NK-92 treated with Interleukin-12 subunit alpha and Interleukin-12 subunit beta, amount 100 ng/mL, for 24 hours (cell line): ENCODE data around the gene RPL31.

ENCODE experiments used
- DNase-seq: peaks from one replicate; lab custom pipeline; 2025; lab: John Stamatoyannopoulos, UW

RPL31 gene

DNA sequence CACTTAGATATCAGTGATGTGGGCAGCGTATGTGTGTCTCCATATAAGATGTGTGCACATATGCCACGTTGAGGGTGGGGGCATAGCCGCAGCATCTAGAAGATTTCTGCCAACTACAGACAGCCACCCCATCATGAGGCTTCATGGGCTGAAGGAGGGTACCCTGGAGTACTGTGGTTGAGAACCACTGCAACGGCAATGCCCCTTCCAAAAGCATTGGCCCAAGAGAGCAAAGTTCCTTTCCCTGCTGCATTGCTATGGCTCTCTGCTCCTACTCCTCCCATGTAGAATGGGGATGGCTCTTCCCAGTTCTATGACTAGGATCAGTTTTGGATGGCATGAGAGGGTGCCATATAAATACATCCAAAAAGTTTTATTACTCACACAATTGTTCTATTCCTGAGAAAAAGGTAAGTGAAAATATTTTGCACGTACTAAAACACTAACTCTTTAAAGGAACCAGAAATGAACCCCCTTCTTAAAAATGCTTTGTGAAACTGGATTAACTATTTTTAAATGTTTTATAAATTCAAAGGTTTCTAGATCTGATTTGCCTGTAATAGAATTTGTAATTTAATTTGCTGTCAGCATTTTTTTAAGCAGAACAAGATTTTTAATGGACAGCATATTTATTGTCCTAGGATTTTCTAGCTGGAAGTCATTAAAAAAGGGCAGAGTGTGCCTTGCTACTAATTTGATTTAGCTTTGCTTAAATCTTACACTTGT lies 4.4 kb upstream of the RPL31 start:
- no peak for DNase-seq

DNA sequence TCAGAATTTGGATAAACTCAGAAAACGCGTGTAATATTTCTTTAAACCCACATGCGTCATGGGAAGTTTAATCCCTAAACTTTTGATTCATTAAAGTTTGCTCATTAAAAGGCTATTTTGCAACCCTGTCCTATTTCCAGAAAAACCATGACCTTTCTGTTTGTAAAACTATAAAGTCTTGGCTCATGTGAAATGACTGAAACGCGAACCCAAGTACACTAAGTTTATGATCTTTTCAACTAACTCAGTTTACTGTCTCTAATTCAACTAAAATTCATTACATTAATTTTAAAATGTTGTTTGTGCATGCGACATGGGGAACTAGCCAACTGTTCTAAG lies 3.9 kb upstream of the RPL31 start:
- no peak for DNase-seq

DNA sequence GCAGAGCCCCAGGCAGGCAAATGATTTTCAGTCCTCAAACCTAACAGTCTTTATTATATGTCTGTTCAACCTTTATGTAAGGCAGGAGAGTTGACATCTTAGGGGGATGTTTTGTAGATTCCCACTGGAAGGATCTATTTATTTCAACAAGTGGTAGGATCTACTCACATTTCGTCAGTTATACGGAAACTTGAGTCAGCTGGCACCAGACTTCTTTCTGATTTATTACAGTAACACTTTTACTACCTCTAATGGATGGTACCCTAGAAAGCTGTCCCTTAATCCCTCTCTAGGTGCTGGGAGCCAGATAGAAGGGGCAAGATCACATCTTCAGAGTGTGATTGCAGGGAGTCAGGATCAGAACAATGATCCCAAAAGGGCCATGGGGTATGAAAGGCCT lies 2.1 kb upstream of the RPL31 start:
- no peak for DNase-seq

DNA sequence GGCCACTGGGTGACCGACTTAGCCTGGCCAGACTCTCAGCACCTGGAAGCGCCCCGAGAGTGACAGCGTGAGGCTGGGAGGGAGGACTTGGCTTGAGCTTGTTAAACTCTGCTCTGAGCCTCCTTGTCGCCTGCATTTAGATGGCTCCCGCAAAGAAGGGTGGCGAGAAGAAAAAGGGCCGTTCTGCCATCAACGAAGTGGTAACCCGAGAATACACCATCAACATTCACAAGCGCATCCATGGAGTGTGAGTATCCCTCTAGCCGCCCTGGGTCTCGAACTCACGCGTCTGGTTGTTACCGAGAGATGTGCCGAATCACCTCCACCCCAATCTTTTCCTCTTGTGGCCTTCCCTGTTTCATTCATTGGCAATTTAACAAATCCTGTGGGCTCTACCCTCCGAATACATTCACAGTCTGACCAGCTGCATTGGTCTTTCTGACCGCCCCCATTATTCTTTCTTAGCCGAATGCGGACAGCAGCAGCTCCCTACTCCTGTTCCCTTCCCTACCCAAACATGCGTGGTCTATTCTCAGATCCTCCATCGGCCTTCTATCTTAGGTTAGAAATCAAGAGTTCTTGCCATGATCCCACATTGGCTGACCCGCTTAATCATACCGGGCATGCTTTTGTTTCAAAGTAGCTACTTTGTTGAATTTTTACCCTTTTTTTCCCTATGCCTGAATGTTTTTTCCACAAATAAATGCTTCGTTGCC lies 631 bp downstream of the RPL31 start:
- no peak for DNase-seq

DNA sequence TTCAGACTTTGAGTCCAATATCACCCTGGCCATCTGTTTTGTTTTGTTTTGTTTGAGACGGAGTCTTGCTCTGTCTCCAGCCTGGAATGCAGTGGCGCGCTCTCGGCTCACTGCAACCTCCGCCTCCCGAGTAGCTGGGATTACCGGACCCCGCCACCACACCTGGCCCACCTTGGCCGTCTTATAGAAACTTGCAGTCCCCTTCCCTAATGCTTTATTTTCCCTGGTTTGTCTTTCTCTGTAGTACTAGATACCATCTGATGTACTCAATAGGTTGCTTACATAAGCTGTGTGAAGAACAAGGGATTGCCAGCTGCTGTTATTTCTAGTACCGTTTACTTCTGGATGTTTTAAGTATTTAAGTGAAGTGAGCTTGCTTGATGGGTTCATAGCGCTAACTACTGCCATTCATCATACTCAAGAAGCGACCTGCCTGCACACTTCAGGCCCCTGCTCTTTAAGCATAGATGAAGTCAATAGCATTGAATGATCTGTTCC lies 1.2 kb downstream of the RPL31 start:
- DNase-seq: no peak

DNA sequence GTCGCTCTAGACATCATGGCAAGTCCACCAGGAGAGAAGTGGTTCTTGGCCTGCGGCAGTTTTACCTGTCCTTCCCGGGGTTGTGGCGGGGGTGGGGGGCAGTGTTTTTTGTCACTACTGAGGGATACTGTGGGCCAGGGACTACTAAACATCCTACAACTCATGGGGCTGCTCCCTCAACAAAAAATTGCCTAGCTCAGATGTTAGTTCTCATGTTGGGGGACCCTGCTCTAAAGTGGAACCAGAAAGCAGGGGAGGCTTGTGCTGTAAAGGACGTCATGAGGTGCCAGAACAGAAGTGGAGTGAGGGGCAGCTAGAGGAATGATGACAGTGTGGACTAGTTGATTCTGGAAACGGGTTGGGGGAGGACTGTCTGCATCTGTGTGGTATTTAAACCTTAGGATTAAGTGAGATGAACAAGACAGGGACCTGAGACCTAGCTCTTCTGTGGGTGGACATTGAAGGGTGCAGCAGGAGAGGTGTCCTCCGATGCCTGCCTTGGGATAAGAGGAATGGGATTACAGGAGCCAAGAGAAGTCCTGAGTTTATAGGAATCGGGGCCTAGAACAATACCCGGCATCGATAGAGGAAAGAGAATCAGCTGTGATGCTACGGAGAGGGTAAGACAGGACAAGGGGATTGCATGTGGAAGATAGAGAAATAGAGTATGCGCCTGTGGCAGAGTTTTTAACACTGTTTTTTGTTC lies 2.7 kb downstream of the RPL31 start:
- DNase-seq: no peak

DNA sequence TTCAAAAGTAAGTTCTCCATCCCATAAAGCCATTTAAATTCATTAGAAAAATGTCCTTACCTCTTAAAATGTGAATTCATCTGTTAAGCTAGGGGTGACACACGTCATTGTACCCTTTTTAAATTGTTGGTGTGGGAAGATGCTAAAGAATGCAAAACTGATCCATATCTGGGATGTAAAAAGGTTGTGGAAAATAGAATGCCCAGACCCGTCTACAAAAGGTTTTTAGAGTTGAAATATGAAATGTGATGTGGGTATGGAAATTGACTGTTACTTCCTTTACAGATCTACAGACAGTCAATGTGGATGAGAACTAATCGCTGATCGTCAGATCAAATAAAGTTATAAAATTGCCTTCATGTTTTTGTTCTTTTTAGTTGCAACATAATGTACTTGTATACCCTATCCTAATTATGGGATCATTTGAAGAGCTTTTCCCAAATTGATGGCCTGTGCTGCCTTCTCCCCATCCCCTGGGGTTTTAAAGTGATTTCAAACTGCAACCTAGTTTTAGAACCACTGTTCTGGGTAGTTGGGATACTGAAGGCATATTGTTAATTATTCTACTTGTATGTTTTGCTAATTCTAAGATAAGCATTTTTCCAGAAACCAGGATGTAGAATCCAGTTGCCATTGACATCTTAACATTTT lies 4.1 kb downstream of the RPL31 start:
- DNase-seq: no peak

DNA sequence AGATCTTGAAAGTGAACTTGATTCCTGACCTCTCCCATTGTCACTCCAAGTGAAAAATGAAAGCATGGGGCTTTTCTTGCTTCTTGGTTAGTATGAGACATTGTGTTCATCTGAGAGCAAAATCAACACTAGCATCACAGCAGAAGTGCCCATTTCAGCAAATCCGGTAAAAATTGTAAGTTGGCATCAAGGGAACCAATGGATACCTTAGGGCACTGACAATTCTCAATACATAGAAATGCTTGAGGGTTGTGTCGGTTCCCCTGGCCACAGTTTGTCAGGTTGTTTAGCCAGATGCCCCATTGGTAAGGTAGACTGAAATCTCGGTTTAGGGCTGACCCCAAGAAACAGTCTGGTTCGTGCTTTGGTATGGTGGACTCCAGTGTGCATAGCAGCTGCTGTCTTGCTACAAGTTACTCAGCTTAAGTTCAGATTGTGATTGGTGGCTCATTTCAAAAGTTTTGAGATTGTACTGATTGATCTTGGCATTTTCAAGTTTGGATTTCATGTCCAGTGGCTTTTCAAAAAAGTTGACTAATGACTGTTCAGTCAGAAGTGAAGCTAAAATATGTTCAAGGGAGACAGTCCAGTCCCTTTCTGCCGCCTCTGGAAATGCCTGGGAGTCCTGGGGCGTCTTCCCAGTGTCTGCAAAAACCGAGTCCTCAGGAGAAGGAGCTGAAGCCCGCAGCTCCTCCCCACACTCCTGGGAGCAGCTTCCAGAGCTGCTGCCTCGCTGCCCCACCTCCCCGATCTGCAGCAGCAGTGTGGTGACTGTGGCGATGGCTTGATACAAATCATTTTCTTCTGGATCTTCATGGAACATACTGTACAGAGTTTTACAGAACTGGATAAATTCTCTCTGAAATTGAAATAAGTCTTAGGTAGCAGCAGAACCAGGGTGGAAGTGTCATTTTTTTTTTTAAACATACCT lies 5.6 kb downstream of the RPL31 start:
- DNase-seq: no peak

DNA sequence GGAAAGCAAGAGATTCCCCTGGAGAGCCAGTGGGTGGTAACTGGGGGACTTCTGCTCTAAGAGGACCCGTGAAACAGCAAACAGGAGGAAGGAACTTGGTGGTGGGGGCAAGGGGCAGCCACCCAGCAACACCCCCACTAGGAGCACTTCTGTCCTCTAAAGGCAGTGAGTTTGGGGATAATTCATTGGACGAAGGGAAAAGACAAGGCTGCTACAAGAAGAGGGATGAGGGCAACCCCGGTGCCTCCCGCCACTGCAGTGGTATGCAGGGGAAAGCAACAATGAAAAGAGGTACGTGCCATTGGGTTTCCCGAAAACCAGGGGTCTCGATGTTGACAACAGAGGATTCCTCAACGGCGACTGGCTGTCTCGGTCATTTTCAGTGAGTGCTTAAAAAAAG lies 9.1 kb downstream of the RPL31 start:
- no peak for DNase-seq

DNA sequence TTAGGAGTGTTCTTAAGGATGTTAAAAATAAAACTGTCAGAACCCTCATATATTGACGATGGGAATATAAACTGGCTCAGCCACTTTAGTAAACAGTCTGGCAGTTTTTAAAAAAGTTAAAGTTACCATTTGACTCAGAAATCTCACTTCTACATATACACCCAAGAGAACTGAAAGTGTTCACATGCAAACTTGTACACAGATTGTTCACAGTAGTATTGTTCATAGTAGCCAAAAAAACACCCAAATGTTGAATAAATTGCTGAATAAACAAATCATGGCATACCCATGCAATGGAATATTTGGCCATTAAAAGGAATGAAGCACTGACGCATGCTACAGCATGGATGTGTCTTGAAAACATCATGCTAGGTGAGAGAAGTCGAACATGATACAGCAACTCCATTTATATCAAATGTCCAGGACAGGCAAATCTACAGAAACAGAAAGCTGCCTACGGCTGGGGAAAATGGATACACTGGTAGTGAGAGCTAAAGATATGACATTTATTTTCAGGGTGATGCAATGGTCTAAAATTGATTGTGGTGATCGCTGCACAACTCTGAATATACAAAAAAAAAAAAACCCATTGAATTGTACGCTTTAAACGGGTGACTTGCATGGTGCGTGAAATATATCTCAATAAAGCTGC lies 10.1 kb downstream of the RPL31 start:
- no peak for DNase-seq

DNA sequence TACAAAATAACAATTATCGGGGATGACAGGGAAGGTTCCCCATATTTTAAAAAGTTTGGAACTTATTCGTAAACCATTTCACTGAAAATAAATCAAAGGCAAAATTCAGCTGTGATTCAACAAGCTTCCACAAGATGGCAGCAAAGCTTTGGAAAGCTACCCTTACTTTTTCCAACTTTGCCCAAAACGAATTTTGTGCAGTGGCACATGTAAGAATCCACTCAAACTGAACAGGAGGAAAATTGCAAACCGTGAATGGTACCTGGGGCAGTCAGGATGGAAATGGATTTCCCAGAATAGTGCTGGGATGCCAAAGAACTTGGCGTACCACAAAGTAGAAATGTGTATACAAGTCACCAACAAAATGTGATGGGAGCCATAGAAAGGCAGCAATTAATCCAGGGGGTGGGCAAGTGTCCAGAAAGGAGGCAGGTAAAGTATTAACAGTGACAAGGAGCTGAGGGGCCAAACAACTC lies 10.7 kb downstream of the RPL31 start:
- DNase-seq: no peak

DNA sequence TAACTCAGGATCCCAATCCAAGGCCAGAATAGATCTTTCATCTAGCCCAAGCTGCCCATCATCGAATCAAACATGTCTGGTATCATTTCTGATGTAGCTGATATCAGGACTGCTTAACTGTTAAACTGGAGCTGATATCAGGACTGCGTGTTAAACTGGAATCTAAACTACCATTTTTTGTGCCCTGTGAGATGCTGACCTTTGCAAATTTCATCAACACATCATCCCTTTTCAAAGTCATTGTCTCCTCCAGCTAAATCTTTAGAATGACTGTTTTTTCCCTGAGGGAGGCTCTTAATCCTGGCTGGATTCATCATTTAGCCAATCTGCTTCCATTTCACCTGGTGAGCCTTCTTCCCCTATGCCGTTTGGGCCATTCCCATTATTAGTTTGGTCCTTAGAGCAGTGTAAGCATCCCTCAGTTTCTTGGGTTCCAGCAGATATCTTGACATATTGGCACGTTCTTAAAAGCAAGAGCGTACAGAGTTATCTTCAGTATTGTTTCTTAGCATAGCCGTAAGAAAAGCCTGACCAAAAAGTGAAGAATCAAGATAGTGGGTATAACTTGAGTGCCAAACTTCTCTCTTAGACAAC lies 12.3 kb downstream of the RPL31 start:
- no peak for DNase-seq

DNA sequence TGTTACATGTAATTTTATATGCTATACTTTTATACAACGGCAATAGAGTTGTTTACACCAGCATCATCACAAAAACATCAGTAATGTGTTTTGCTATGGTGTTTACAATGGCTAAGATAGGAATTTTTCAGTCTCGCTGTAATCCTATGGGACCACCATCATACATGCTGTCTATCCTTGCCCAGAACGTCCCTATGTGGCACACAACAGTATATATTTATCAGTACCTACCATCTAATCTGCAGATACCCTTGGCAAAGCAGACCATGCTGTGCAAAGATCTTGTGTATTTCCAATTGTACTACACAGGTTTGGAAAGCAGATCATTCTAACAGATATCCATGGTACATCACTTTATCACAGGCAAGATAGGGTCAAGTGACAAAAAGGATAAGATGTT lies 15.3 kb downstream of the RPL31 start:
- no peak for DNase-seq

DNA sequence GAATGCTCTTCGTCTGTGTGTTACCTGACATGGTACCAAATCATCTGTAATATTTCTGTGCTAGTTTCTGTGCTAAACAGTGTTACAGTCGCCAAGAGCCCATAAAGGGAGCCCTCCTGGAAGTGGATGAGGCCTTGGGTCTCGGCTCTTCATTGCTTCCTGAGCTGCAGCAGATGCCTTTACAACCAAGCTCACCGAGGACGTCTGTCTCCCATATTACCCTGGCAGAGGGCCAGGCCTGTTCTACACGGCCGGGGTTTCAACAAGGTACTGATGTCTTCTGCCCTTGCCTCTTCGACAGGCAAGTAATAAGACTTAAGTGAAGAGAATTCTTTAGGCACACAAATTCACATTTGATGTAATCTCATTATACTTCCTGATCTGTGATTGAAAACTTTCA lies 16.8 kb downstream of the RPL31 start:
- DNase-seq: no peak

DNA sequence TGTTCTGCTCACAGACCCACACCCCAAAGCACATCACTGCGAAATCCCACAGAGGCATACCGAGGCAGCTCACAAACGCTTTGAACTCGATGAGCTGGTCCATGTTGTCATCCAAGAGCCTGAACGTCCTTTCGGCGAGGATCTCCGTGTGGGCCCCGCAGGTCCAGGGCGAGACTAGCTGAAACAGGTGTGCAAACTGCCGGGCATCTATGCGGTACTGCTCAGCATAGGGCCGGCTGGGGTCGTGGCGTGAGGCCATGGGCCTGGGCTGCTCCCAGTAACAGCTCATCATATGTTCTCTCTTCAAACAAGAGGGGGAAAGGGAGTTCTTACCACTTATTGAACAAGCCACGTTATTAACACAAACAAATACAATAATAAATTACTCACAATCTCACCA lies 20.1 kb downstream of the RPL31 start:
- no peak for DNase-seq

DNA sequence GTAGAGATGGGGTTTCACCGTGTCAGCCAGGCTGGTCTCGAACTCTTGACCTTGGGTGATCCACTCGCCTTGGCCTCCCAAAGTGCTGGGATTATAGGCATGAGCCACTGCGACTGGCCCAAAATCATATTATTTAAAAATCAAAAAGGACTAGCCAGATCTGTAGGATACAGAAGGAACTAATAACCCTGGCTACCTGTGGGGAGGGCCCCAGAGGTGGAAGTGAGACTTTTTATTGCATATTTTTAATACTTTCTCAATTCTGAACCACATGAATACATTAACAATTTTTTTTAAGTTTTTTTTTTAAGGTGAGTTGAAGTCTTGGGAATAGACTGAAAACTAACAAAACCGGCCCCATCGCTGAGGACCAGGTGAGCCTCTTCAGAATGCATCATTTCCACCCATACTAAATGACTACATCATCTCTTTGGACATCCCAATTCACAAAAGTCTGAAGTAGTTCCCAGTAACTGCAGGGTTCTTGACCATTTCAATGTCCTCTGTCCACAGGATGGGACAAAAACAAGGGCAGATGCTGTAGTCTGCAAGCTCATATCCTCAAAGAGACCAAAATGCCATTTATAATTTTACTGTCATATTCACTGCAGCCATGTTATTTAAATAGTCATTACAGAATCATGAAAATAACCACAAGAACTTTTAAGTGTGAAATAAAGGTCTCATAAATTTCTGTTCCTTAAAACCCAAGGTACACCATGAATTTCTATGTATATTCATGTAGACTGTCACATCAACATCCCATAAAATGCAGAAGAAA lies 21.4 kb downstream of the RPL31 start:
- no peak for DNase-seq

DNA sequence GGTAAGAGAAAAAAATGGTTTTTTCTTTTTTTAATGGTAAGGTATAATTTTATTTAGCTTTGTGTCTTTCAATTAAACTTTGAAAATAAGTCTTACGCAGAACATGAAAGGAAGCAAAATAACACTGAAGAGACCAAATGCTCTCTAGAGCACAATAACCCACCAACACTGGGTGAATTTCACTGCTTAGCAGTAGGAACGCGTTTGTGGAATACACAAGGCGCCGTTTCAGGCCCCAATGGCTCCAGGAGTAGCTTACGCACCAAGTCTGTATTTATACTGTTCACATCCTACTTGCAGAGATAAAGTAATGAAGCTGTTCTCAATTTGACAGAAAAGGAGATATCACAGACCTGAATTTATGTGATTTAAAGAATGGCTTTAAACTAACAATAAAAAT lies 23.5 kb downstream of the RPL31 start:
- DNase-seq: no peak

DNA sequence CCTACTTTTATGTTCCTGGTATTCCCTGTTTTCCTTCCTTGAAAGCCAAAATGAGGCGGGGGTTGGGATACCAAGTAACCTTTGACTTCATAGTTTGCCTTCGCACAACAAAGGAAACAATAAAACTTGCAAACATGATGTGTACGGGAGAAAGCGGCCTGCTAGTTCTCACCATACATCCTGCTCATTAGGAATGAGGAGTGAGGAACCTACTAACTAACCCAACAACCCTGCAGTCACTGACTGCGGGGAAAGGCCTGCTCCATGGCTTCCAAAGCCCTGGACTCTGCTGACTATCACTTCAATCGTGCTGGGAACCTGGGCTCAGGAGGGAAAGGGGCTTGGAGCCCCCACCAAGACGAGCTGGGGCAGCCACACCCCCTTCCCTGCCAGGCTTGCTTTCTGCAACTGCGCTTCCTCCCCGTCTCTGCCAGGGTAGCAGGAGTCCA lies 24.2 kb downstream of the RPL31 start:
- DNase-seq: no peak

DNA sequence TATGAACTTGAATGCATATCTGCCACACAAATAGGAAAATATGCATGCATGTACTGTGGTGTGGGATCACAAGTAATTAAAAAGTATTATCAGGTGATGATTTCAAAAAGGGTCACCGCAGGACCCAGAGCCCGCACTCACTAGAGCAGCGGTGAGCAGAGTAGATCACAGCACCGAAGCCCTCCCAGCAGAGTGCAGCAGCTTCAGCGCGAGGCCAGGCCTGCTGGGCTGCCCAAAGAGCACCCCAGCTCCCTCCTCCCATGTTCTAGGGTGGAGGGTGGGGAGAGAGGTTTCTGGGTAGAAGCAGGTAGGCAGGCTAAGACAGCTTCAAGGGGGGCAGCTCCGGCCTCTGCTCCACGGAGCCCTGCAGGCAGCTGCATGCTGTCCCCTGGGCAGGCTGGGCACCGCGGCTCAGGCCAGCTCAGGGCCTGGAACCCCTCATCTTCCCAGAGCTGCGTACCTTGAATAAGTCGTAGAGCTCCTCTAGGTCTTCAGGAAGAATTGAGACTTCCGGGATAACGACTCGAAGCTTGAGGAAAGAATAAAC lies 24.9 kb downstream of the RPL31 start:
- DNase-seq: no peak
